ENCODE measurements around the gene EIF3D. TPM values are rescaled to one million over a fixed set of nuclear protein-coding genes. Genes with fewer than 3 reads are reported as not detected.

Gene EIF3D
- total RNA-seq, 1 donor from 2014 or later = 143 TPM

GRCh38 chr22:36505998-36506635 lies 22.8 kb downstream of the EIF3D start:
- TF ChIP-seq CTCF (IDR thresholded peaks at IDR 0.05; ENCODE audit: partially characterized antibody, unreplicated experiment) = no peak
- Mint-ChIP-seq H3K4me3 (ENCODE audit: unreplicated experiment) (peak overlapping the region; percentile 65), H3K4me1 (ENCODE audit: low read depth, unreplicated experiment) (peaks cover 4% of the 10 kb centered on the region), H3K9me3 (ENCODE audit: unreplicated experiment) (no peaks in the 10 kb centered on the region), H3K27me3 (ENCODE audit: unreplicated experiment) (no peaks in the 10 kb centered on the region), H3K36me3 (ENCODE audit: unreplicated experiment) (peaks cover 5% of the 10 kb centered on the region), H3K27ac (ENCODE audit: unreplicated experiment) (peak overlapping the region; percentile 43)
- DNase-seq = no peak

- DNase-seq = peak; percentile 84
These were observed 30.9 kb downstream of the EIF3D start for GRCh38 chr22:36497910-36498665.

GRCh38 chr22:36493690-36494110 lies 35.3 kb downstream of the EIF3D start:
- no peak overlapping the region for H3K27ac Mint-ChIP-seq (ENCODE audit: unreplicated experiment)
- no peak overlapping the region for H3K4me3 Mint-ChIP-seq (ENCODE audit: unreplicated experiment)
- H3K9me3 Mint-ChIP-seq (ENCODE audit: unreplicated experiment) = peaks cover 14% of the 10 kb centered on the region
- peaks cover 16% of the 10 kb centered on the region for H3K27me3 Mint-ChIP-seq (ENCODE audit: unreplicated experiment)
- H3K36me3 Mint-ChIP-seq (ENCODE audit: unreplicated experiment) = peaks cover 4% of the 10 kb centered on the region
- H3K4me1 Mint-ChIP-seq (ENCODE audit: low read depth, unreplicated experiment) = peaks cover 31% of the 10 kb centered on the region
- TF ChIP-seq CTCF (IDR thresholded peaks at IDR 0.05; ENCODE audit: partially characterized antibody, unreplicated experiment) = no peak
- no peak for DNase-seq

More at GRCh38 chr22:36497910-36498665, 30.9 kb downstream of the EIF3D start:
- Mint-ChIP-seq H3K27me3 (ENCODE audit: unreplicated experiment) (peaks cover 13% of the 10 kb centered on the region), H3K4me3 (ENCODE audit: unreplicated experiment) (peak overlapping the region; percentile 64), H3K4me1 (ENCODE audit: low read depth, unreplicated experiment) (peaks cover 25% of the 10 kb centered on the region), H3K36me3 (ENCODE audit: unreplicated experiment) (no peaks in the 10 kb centered on the region), H3K27ac (ENCODE audit: unreplicated experiment) (peak overlapping the region; percentile 96), H3K9me3 (ENCODE audit: unreplicated experiment) (peaks cover 9% of the 10 kb centered on the region)
- TF ChIP-seq CTCF (IDR thresholded peaks at IDR 0.05; ENCODE audit: partially characterized antibody, unreplicated experiment) = peak; percentile 40

GRCh38 chr22:36492109-36492508 lies 36.9 kb downstream of the EIF3D start:
- peaks cover 20% of the 10 kb centered on the region for H3K4me1 Mint-ChIP-seq (ENCODE audit: low read depth, unreplicated experiment)
- peaks cover 11% of the 10 kb centered on the region for H3K36me3 Mint-ChIP-seq (ENCODE audit: unreplicated experiment)
- peak; percentile 48 for DNase-seq
- TF ChIP-seq CTCF (IDR thresholded peaks at IDR 0.05; ENCODE audit: partially characterized antibody, unreplicated experiment) = no peak
- peak overlapping the region; percentile 88 for H3K27ac Mint-ChIP-seq (ENCODE audit: unreplicated experiment)
- H3K4me3 Mint-ChIP-seq (ENCODE audit: unreplicated experiment) = peak overlapping the region; percentile 34
- peaks cover 12% of the 10 kb centered on the region for H3K27me3 Mint-ChIP-seq (ENCODE audit: unreplicated experiment)
- peaks cover 9% of the 10 kb centered on the region for H3K9me3 Mint-ChIP-seq (ENCODE audit: unreplicated experiment)

- Mint-ChIP-seq H3K27me3 (ENCODE audit: unreplicated experiment) (peaks cover 12% of the 10 kb centered on the region), H3K36me3 (ENCODE audit: unreplicated experiment) (peaks cover 21% of the 10 kb centered on the region), H3K4me3 (ENCODE audit: unreplicated experiment) (no peak overlapping the region), H3K27ac (ENCODE audit: unreplicated experiment) (no peak overlapping the region), H3K4me1 (ENCODE audit: low read depth, unreplicated experiment) (peaks cover 13% of the 10 kb centered on the region), H3K9me3 (ENCODE audit: unreplicated experiment) (peaks cover 18% of the 10 kb centered on the region)
- no peak for DNase-seq
- TF ChIP-seq CTCF (IDR thresholded peaks at IDR 0.05; ENCODE audit: partially characterized antibody, unreplicated experiment) = no peak
These were observed 37.8 kb downstream of the EIF3D start for GRCh38 chr22:36491155-36491554.
